HEK293 (cell line): ENCODE data around the gene ADM2.

Experiments
- GLIS2 ChIP-seq: fragments of 450-650 bp; formaldehyde crosslinking; IDR thresholded peaks from 2 replicates; pipeline ENCODE4 v1.5.1; 2016; ENCODE audit warnings: missing biosample characterization, missing genetic modification characterization
- RBAK ChIP-seq: fragments of 450-650 bp; formaldehyde crosslinking; IDR thresholded peaks from 2 replicates; pipeline ENCODE4 v1.5.1; 2016; ENCODE audit warnings: missing biosample characterization, missing genetic modification characterization
- REPIN1 ChIP-seq: fragments of 450-650 bp; formaldehyde crosslinking; IDR thresholded peaks from 2 replicates; pipeline ENCODE4 v1.5.1; 2017; ENCODE audit warnings: missing biosample characterization, missing genetic modification characterization, low read depth
- ZBTB17 ChIP-seq: fragments of 450-650 bp; formaldehyde crosslinking; IDR thresholded peaks from 2 replicates; pipeline ENCODE4 v1.5.1; 2016; ENCODE audit warnings: missing biosample characterization, missing genetic modification characterization
- ZFP3 ChIP-seq: fragments of 450-650 bp; formaldehyde crosslinking; IDR thresholded peaks from 2 replicates; pipeline ENCODE4 v1.5.1; 2016; ENCODE audit warnings: low read depth, missing biosample characterization, missing genetic modification characterization
- ZNF112 ChIP-seq: fragments of 450-650 bp; formaldehyde crosslinking; IDR thresholded peaks from 2 replicates; pipeline ENCODE4 v1.5.0; 2017; ENCODE audit warnings: missing biosample characterization, missing genetic modification characterization
- ZNF114 ChIP-seq: fragments of 450-650 bp; formaldehyde crosslinking; IDR thresholded peaks from 2 replicates; pipeline ENCODE4 v1.5.0; 2017; ENCODE audit warnings: missing biosample characterization, missing genetic modification characterization
- ZNF169 ChIP-seq: fragments of 450-650 bp; formaldehyde crosslinking; IDR thresholded peaks from 2 replicates; pipeline ENCODE4 v1.5.1; 2016; ENCODE audit warnings: missing biosample characterization, missing genetic modification characterization
- ZNF175 ChIP-seq: fragments of 450-650 bp; formaldehyde crosslinking; IDR thresholded peaks from 2 replicates; pipeline ENCODE4 v1.5.1; 2016; ENCODE audit warnings: missing biosample characterization, missing genetic modification characterization
- ZNF202 ChIP-seq: fragments of 450-650 bp; formaldehyde crosslinking; IDR thresholded peaks from 2 replicates; pipeline ENCODE4 v1.5.1; 2016; ENCODE audit warnings: missing biosample characterization, missing genetic modification characterization, borderline replicate concordance
- ZNF23 ChIP-seq: fragments of 450-650 bp; formaldehyde crosslinking; IDR thresholded peaks from 2 replicates; pipeline ENCODE4 v1.5.1; 2016; ENCODE audit warnings: missing biosample characterization, missing genetic modification characterization, borderline replicate concordance
- ZNF24 ChIP-seq: fragments of 450-650 bp; formaldehyde crosslinking; IDR thresholded peaks from 2 replicates; pipeline ENCODE4 v1.5.1; 2016; ENCODE audit warnings: missing biosample characterization, missing genetic modification characterization
- ZNF248 ChIP-seq: fragments of 450-650 bp; formaldehyde crosslinking; IDR thresholded peaks from 2 replicates; pipeline ENCODE4 v1.5.1; 2017; ENCODE audit warnings: missing biosample characterization, missing genetic modification characterization
- ZNF530 ChIP-seq: fragments of 450-650 bp; formaldehyde crosslinking; IDR thresholded peaks from 2 replicates; pipeline ENCODE4 v1.5.1; 2016; ENCODE audit warnings: low read depth, missing biosample characterization, missing genetic modification characterization
- ZNF555 ChIP-seq: fragments of 450-650 bp; formaldehyde crosslinking; conservative IDR thresholded peaks from 2 replicates; pipeline ENCODE4 v1.5.1; 2017; ENCODE audit warnings: missing biosample characterization, mild to moderate bottlenecking, missing genetic modification characterization, inconsistent platforms
- ZNF558 ChIP-seq: fragments of 450-650 bp; formaldehyde crosslinking; IDR thresholded peaks from 2 replicates; pipeline ENCODE4 v1.5.1; 2016; ENCODE audit warnings: missing biosample characterization, missing genetic modification characterization
- ZNF623 ChIP-seq: fragments of 450-650 bp; formaldehyde crosslinking; IDR thresholded peaks from 2 replicates; pipeline ENCODE4 v1.5.1; 2016; ENCODE audit warnings: missing biosample characterization, missing genetic modification characterization
- ZNF626 ChIP-seq: fragments of 450-650 bp; sonication (Bioruptor Pico); formaldehyde crosslinking; IDR thresholded peaks from 2 replicates; pipeline ENCODE4 v1.5.1; 2018; ENCODE audit warnings: missing biosample characterization, missing genetic modification characterization, inconsistent platforms
- ZNF658 ChIP-seq: fragments of 450-650 bp; formaldehyde crosslinking; IDR thresholded peaks from 2 replicates; pipeline ENCODE4; 2016; ENCODE audit warnings: missing biosample characterization, missing genetic modification characterization
- ZSCAN16 ChIP-seq: fragments of 450-650 bp; formaldehyde crosslinking; IDR thresholded peaks from 2 replicates; pipeline ENCODE4 v1.5.1; 2016; ENCODE audit warnings: missing biosample characterization, missing genetic modification characterization
- ZSCAN30 ChIP-seq: fragments of 450-650 bp; IDR thresholded peaks from 2 replicates; pipeline ENCODE4 v1.5.1; 2018; ENCODE audit warnings: missing biosample characterization, mild to moderate bottlenecking, missing genetic modification characterization, moderate library complexity
- TF ChIP-seq, protein P1 (sequence below): fragments of 450-650 bp; formaldehyde crosslinking; IDR thresholded peaks from 2 replicates; pipeline ENCODE4 v1.5.1; 2016; ENCODE audit warnings: missing biosample characterization, missing genetic modification characterization
- TF ChIP-seq, protein P2 (sequence below): fragments of 450-650 bp; formaldehyde crosslinking; IDR thresholded peaks from 2 replicates; pipeline ENCODE4 v1.5.1; 2016; ENCODE audit warnings: missing biosample characterization, missing genetic modification characterization
- TF ChIP-seq, protein P3 (sequence below): fragments of 450-650 bp; formaldehyde crosslinking; IDR thresholded peaks from 2 replicates; pipeline ENCODE4 v1.5.1; 2017; ENCODE audit warnings: missing biosample characterization, mild to moderate bottlenecking, missing genetic modification characterization, moderate library complexity
- TF ChIP-seq, protein P4 (sequence below): fragments of 450-650 bp; formaldehyde crosslinking; IDR thresholded peaks from 2 replicates; pipeline ENCODE4 v1.5.1; 2017; ENCODE audit warnings: missing biosample characterization, missing genetic modification characterization
- TF ChIP-seq, protein P5 (sequence below): fragments of 450-650 bp; IDR thresholded peaks from 2 replicates; pipeline ENCODE4 v1.5.1; 2018; ENCODE audit warnings: missing biosample characterization, missing genetic modification characterization
- TF ChIP-seq, protein P6 (sequence below): fragments of 450-650 bp; formaldehyde crosslinking; optimal IDR thresholded peaks from 2 replicates; pipeline ENCODE3; 2016; ENCODE audit warnings: missing biosample characterization, mild to moderate bottlenecking, missing genetic modification characterization
- TF ChIP-seq, protein P7 (sequence below): fragments of 450-650 bp; formaldehyde crosslinking; IDR thresholded peaks from 2 replicates; pipeline ENCODE4 v1.5.1; 2016; ENCODE audit warnings: missing biosample characterization, missing genetic modification characterization

Gene ADM2

DNA sequence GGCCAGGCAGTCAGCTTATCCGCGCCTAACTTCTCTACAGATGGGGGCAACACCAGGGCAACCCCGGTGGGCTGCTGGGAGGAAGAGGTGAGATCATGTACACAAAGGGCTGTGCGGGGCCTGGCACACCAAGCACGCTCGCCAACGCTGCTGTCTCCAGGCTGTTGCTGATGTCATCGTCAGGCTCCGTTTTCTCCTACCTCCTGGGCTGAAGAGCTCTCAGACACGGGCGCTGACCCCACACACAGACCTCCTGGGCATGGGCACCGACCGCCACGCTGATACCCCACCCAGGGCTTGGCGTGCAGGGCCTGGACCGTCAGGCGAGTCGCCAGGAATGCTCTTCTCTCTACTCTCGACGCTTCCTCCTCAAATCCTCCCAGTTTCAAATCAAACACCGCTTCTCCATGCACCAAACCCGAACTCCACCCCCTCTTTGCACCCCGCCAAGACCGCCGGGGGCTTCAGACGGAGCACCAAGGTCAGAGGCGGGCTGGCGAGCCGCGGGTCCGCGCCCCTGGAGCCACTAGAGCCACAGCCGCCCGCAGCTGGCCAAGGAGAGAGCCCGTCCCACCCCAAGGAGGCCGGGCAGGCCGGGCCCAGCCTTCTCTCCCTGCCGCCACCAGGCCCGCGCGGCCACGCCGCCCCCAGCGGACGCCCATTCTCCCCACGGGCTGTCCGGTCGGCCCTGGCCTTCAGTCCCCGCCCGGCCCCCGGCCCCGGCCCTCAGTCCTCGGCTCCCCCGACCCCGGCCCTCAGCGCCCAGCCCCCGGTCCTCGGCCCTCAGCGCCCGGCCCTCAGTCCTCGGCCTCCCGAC lies 7.3 kb upstream of the ADM2 start (continued):
- TF ChIP-seq, protein P1, sequence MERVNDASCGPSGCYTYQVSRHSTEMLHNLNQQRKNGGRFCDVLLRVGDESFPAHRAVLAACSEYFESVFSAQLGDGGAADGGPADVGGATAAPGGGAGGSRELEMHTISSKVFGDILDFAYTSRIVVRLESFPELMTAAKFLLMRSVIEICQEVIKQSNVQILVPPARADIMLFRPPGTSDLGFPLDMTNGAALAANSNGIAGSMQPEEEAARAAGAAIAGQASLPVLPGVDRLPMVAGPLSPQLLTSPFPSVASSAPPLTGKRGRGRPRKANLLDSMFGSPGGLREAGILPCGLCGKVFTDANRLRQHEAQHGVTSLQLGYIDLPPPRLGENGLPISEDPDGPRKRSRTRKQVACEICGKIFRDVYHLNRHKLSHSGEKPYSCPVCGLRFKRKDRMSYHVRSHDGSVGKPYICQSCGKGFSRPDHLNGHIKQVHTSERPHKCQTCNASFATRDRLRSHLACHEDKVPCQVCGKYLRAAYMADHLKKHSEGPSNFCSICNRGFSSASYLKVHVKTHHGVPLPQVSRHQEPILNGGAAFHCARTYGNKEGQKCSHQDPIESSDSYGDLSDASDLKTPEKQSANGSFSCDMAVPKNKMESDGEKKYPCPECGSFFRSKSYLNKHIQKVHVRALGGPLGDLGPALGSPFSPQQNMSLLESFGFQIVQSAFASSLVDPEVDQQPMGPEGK (tag by site-specific recombination): peak; percentile 61
- TF ChIP-seq ZNF112 (tag by site-specific recombination) (no peak), ZNF202 (no peak), ZSCAN30 (tag by site-specific recombination) (no peak), ZNF248 (tag by site-specific recombination) (no peak), RBAK (tag by site-specific recombination) (no peak), GLIS2 (tag by site-specific recombination) (peak; percentile 99), ZNF555 (no peak), ZSCAN16 (tag by site-specific recombination) (no peak), ZNF623 (no peak), ZNF558 (tag by site-specific recombination) (no peak), ZBTB17 (peak; percentile 93), ZNF169 (tag by site-specific recombination) (no peak), REPIN1 (tag by site-specific recombination) (no peak), ZFP3 (no peak), ZNF23 (tag by site-specific recombination) (no peak), ZNF626 (tag by site-specific recombination) (no peak), ZNF658 (tag by site-specific recombination) (no peak), ZNF175 (tag by site-specific recombination) (no peak), ZNF114 (no peak), ZNF530 (tag by site-specific recombination) (no peak), ZNF24 (tag by site-specific recombination) (no peak)
- TF ChIP-seq, protein P2, sequence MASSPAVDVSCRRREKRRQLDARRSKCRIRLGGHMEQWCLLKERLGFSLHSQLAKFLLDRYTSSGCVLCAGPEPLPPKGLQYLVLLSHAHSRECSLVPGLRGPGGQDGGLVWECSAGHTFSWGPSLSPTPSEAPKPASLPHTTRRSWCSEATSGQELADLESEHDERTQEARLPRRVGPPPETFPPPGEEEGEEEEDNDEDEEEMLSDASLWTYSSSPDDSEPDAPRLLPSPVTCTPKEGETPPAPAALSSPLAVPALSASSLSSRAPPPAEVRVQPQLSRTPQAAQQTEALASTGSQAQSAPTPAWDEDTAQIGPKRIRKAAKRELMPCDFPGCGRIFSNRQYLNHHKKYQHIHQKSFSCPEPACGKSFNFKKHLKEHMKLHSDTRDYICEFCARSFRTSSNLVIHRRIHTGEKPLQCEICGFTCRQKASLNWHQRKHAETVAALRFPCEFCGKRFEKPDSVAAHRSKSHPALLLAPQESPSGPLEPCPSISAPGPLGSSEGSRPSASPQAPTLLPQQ (tag by site-specific recombination): 0 out of 2 replicates have a peak, but pooled peaks have one; percentile 57
- TF ChIP-seq, protein P3, sequence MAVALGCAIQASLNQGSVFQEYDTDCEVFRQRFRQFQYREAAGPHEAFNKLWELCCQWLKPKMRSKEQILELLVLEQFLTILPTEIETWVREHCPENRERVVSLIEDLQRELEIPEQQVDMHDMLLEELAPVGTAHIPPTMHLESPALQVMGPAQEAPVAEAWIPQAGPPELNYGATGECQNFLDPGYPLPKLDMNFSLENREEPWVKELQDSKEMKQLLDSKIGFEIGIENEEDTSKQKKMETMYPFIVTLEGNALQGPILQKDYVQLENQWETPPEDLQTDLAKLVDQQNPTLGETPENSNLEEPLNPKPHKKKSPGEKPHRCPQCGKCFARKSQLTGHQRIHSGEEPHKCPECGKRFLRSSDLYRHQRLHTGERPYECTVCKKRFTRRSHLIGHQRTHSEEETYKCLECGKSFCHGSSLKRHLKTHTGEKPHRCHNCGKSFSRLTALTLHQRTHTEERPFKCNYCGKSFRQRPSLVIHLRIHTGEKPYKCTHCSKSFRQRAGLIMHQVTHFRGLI (tag by site-specific recombination): no peak
- TF ChIP-seq, protein P4, sequence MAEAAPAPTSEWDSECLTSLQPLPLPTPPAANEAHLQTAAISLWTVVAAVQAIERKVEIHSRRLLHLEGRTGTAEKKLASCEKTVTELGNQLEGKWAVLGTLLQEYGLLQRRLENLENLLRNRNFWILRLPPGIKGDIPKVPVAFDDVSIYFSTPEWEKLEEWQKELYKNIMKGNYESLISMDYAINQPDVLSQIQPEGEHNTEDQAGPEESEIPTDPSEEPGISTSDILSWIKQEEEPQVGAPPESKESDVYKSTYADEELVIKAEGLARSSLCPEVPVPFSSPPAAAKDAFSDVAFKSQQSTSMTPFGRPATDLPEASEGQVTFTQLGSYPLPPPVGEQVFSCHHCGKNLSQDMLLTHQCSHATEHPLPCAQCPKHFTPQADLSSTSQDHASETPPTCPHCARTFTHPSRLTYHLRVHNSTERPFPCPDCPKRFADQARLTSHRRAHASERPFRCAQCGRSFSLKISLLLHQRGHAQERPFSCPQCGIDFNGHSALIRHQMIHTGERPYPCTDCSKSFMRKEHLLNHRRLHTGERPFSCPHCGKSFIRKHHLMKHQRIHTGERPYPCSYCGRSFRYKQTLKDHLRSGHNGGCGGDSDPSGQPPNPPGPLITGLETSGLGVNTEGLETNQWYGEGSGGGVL (tag by site-specific recombination): no peak
- TF ChIP-seq, protein P5, sequence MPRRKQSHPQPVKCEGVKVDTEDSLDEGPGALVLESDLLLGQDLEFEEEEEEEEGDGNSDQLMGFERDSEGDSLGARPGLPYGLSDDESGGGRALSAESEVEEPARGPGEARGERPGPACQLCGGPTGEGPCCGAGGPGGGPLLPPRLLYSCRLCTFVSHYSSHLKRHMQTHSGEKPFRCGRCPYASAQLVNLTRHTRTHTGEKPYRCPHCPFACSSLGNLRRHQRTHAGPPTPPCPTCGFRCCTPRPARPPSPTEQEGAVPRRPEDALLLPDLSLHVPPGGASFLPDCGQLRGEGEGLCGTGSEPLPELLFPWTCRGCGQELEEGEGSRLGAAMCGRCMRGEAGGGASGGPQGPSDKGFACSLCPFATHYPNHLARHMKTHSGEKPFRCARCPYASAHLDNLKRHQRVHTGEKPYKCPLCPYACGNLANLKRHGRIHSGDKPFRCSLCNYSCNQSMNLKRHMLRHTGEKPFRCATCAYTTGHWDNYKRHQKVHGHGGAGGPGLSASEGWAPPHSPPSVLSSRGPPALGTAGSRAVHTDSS (tag by site-specific recombination): no peak
- TF ChIP-seq, protein P6, sequence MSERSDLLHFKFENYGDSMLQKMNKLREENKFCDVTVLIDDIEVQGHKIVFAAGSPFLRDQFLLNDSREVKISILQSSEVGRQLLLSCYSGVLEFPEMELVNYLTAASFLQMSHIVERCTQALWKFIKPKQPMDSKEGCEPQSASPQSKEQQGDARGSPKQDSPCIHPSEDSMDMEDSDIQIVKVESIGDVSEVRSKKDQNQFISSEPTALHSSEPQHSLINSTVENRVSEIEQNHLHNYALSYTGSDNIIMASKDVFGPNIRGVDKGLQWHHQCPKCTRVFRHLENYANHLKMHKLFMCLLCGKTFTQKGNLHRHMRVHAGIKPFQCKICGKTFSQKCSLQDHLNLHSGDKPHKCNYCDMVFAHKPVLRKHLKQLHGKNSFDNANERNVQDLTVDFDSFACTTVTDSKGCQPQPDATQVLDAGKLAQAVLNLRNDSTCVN: peak; percentile 76
- TF ChIP-seq, protein P7, sequence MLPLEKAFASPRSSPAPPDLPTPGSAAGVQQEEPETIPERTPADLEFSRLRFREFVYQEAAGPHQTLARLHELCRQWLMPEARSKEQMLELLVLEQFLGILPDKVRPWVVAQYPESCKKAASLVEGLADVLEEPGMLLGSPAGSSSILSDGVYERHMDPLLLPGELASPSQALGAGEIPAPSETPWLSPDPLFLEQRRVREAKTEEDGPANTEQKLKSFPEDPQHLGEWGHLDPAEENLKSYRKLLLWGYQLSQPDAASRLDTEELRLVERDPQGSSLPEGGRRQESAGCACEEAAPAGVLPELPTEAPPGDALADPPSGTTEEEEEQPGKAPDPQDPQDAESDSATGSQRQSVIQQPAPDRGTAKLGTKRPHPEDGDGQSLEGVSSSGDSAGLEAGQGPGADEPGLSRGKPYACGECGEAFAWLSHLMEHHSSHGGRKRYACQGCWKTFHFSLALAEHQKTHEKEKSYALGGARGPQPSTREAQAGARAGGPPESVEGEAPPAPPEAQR (tag by site-specific recombination): 0 out of 2 replicates have a peak, but pooled peaks have one; percentile 39
